Measurements from ENCODE around the gene KIF18B.

Gene KIF18B

DNA sequence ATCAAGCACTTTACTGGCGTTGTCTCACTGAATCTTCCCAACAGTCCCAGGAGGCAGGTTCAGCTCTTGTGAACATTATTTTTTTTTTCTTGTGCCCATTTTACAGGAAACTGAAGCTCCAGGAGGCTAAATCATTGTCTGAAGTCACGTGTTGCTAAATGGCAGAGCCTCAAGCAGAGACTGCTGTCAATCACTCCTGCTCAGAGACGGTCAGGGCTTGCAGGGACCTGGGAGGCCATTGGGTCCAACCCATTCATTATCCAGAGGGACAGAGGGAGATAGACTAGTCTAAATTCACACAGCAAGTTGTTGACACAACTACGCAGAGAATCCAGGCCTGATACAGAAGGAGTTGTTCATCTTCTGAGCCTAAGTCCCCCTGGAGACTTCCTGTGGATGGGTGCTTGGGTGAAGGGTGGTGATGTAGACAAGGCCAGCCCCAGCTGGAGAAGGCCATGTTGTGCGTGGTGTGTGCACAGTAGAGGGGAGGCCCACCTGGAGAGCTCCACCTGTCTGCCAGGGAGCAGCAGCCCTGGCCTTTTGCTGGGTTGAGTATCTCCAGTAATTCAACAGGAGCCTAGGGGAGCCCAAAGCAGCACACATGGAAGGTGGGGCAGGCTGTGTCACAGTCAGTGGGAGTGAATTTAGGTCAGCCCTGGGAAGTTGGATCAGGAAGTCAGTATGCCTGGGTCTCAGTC, 44.8 kb upstream of the KIF18B start:
- Histone ChIP-seq H3K4me3 (replicated peaks; ENCODE audit: insufficient read depth, low read length) (no peak overlapping the region), H3K27ac (replicated peaks) (no peak overlapping the region), H3K27me3 (ENCODE audit: insufficient read depth, poor library complexity, severe bottlenecking) (peaks cover 18% of the 10 kb centered on the region)
- DNase-seq (ENCODE audit: low read depth in 1 of 2, low spot score in 1 of 2), result no peak
- TF ChIP-seq POLR2AphosphoS5 (IDR thresholded peaks at IDR 0.05; ENCODE audit: low read depth), result no peak
- no peak for TF ChIP-seq SPI1 (IDR thresholded peaks at IDR 0.05; ENCODE audit: borderline replicate concordance, low read depth)

DNA sequence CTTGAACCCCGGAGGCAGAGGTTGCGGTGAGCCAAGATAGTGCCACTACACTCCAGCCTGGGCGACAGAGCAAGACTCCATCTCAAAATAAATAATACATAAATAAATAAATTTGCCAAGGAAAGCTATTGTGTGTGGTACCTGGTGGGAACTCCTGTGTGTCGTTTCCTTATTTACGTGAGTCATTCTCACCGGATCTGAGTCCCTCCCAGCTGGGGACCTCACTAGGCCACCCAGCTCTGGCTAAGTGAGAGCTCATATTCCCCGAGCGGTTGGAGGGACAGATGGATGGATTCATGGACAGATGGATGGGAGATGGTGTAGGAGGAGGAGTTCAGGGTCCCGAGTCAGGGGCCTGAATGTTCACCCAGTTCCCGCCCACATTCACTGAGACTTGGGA, 43.4 kb upstream of the KIF18B start:
- DNase-seq (ENCODE audit: low read depth in 1 of 2, low spot score in 1 of 2), result no peak
- Histone ChIP-seq H3K27ac (replicated peaks) (no peak overlapping the region), H3K27me3 (ENCODE audit: insufficient read depth, poor library complexity, severe bottlenecking) (peaks cover 17% of the 10 kb centered on the region), H3K4me3 (replicated peaks; ENCODE audit: insufficient read depth, low read length) (no peak overlapping the region)
- TF ChIP-seq GABPA (IDR thresholded peaks at IDR 0.05; ENCODE audit: low read depth) (no peak), SPI1 (IDR thresholded peaks at IDR 0.05; ENCODE audit: borderline replicate concordance, low read depth) (no peak)

DNA sequence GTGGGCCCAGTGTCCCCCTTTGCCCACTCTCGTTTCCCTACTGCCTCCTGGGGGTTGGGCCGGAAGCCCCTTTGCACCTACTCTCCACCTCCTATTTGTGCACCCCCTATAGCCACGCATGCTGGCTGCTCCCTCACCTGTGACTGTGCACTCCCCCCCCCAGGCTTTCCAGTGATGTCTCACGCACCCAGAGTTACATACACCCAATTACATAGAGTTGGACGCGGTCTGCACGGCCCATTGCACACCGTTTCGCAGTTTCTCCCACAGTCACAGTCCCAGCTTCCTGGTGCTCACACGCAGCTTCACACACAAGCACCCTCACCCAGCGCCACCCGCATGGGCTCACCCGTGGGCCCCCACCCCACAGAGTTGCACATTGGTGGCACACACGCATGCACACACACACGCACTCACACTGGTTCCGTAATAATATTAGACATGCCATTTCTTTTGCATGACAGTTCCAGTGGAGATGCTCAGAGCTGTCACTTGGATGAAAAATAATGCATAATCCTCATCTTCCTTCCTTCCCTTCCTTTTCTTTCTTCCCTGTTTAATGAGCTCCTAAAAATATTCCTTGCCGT, 42.1 kb upstream of the KIF18B start:
- Histone ChIP-seq H3K4me3 (replicated peaks; ENCODE audit: insufficient read depth, low read length) (no peak overlapping the region), H3K27ac (replicated peaks) (no peak overlapping the region), H3K27me3 (ENCODE audit: insufficient read depth, poor library complexity, severe bottlenecking) (peaks cover 14% of the 10 kb centered on the region)
- no peak for DNase-seq (ENCODE audit: low read depth in 1 of 2, low spot score in 1 of 2)
- TF ChIP-seq GABPA (IDR thresholded peaks at IDR 0.05; ENCODE audit: low read depth), result no peak
- TF ChIP-seq POLR2AphosphoS5 (IDR thresholded peaks at IDR 0.05; ENCODE audit: low read depth), result no peak
- TF ChIP-seq, protein P1, sequence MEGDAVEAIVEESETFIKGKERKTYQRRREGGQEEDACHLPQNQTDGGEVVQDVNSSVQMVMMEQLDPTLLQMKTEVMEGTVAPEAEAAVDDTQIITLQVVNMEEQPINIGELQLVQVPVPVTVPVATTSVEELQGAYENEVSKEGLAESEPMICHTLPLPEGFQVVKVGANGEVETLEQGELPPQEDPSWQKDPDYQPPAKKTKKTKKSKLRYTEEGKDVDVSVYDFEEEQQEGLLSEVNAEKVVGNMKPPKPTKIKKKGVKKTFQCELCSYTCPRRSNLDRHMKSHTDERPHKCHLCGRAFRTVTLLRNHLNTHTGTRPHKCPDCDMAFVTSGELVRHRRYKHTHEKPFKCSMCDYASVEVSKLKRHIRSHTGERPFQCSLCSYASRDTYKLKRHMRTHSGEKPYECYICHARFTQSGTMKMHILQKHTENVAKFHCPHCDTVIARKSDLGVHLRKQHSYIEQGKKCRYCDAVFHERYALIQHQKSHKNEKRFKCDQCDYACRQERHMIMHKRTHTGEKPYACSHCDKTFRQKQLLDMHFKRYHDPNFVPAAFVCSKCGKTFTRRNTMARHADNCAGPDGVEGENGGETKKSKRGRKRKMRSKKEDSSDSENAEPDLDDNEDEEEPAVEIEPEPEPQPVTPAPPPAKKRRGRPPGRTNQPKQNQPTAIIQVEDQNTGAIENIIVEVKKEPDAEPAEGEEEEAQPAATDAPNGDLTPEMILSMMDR (IDR thresholded peaks at IDR 0.05; ENCODE audit: insufficient read depth, low read length), result no peak
- TF ChIP-seq SPI1 (IDR thresholded peaks at IDR 0.05; ENCODE audit: borderline replicate concordance, low read depth), result no peak
- TF ChIP-seq, protein P2, sequence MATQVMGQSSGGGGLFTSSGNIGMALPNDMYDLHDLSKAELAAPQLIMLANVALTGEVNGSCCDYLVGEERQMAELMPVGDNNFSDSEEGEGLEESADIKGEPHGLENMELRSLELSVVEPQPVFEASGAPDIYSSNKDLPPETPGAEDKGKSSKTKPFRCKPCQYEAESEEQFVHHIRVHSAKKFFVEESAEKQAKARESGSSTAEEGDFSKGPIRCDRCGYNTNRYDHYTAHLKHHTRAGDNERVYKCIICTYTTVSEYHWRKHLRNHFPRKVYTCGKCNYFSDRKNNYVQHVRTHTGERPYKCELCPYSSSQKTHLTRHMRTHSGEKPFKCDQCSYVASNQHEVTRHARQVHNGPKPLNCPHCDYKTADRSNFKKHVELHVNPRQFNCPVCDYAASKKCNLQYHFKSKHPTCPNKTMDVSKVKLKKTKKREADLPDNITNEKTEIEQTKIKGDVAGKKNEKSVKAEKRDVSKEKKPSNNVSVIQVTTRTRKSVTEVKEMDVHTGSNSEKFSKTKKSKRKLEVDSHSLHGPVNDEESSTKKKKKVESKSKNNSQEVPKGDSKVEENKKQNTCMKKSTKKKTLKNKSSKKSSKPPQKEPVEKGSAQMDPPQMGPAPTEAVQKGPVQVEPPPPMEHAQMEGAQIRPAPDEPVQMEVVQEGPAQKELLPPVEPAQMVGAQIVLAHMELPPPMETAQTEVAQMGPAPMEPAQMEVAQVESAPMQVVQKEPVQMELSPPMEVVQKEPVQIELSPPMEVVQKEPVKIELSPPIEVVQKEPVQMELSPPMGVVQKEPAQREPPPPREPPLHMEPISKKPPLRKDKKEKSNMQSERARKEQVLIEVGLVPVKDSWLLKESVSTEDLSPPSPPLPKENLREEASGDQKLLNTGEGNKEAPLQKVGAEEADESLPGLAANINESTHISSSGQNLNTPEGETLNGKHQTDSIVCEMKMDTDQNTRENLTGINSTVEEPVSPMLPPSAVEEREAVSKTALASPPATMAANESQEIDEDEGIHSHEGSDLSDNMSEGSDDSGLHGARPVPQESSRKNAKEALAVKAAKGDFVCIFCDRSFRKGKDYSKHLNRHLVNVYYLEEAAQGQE (IDR thresholded peaks at IDR 0.05; ENCODE audit: insufficient replicate concordance, low read depth), result no peak

DNA sequence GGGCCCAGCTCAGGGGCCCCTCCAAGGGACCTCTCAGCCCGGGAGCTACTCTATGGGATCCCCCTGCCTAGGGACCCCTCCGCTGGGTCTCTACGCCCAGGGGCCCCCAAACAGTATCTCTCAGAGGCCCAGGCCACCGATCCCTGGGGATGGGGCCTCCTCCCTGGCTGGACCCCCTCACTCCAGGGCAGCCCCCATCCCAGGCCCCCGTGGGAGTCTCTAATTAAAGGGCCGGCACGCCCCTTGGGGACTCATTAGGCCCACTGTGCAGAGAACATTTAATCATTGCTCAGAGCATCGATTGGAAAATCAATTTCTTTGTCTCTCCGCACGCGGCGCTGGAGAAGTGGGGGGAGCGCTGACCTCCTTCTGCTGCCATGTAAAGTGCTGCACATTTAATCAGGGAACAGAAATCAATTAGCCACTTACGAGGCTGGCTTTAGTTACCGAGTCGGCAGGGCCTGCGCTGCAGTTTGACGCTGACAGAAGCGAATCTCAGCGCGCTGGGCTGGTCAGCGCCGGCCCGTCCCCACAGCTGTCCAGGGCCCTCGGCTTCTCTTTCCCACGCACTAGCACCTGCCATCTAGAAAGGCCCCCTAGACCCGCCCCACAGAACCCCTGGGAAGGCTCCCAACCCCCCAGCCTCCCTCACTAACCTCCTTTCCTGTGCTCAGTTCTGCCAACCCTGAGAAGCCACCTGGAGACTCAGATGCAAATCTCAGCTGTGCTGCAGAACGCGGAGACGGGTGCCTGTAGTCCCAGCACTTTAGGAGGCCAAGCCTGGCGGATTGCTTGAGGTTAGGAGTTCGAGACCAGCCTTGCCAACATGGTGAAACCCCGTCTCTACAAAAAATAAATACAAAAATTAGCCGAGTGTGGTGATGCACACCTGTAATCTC, 40.7 kb upstream of the KIF18B start:
- no peak overlapping the region for H3K4me3 ChIP-seq (replicated peaks; ENCODE audit: insufficient read depth, low read length)
- no peak for DNase-seq (ENCODE audit: low read depth in 1 of 2, low spot score in 1 of 2)
- TF ChIP-seq SPI1 (IDR thresholded peaks at IDR 0.05; ENCODE audit: borderline replicate concordance, low read depth) (no peak), GABPA (IDR thresholded peaks at IDR 0.05; ENCODE audit: low read depth) (no peak), POLR2AphosphoS5 (IDR thresholded peaks at IDR 0.05; ENCODE audit: low read depth) (no peak)
- TF ChIP-seq, protein P2 (IDR thresholded peaks at IDR 0.05; ENCODE audit: insufficient replicate concordance, low read depth), result no peak
- TF ChIP-seq, protein P1 (IDR thresholded peaks at IDR 0.05; ENCODE audit: insufficient read depth, low read length), result no peak
- H3K27ac ChIP-seq (replicated peaks), result no peak overlapping the region
- H3K27me3 ChIP-seq (ENCODE audit: insufficient read depth, poor library complexity, severe bottlenecking), result peaks cover 14% of the 10 kb centered on the region

Measured in HL-60 (cell line).